Hepatocyte (in vitro differentiated cells): ENCODE results near the gene ROR2. TPM values are rescaled to one million over a fixed set of nuclear protein-coding genes. Genes with fewer than 3 reads are reported as not detected.

Source experiments
- DNase-seq: peaks from one replicate; pipeline ENCODE4 v3.0.0-alpha.2; 2016; ENCODE audit warnings: low spot score
- H2AFZ ChIP-seq: fragments of 200-600 bp; sonication (generic); 2 replicates; pipeline ENCODE4 v1.6.0; 2016; ENCODE audit warnings: antibody characterized with exemption, mild to moderate bottlenecking
- H3K27ac ChIP-seq: fragments of 200-600 bp; sonication (generic); 2 replicates; pipeline ENCODE4 v1.5.1; 2016; ENCODE audit warnings: mild to moderate bottlenecking
- H3K27me3 ChIP-seq: fragments of 200-600 bp; sonication (generic); 2 replicates; pipeline ENCODE4 v1.6.1; 2016
- H3K36me3 ChIP-seq: fragments of 200-600 bp; sonication (generic); replicated peaks from 2 replicates; pipeline ENCODE4 v1.5.1; 2016; ENCODE audit warnings: low read depth; ENCODE audit not compliant: insufficient read depth
- H3K4me1 ChIP-seq: fragments of 200-600 bp; sonication (generic); 2 replicates; pipeline ENCODE4 v1.5.1; 2016; ENCODE audit warnings: mild to moderate bottlenecking, moderate library complexity; ENCODE audit not compliant: insufficient read depth
- H3K4me2 ChIP-seq: fragments of 200-600 bp; sonication (generic); 2 replicates; pipeline ENCODE4 v1.6.0; 2016
- H3K4me3 ChIP-seq: fragments of 200-600 bp; sonication (generic); 2 replicates; pipeline ENCODE4 v1.5.1; 2016; ENCODE audit warnings: mild to moderate bottlenecking
- H3K79me2 ChIP-seq: fragments of 200-600 bp; sonication (generic); 2 replicates; pipeline ENCODE4 v1.6.0; 2017; ENCODE audit warnings: mild to moderate bottlenecking
- H3K9me2 ChIP-seq: fragments of 200-600 bp; sonication (generic); replicated peaks from 2 replicates; pipeline ENCODE4 v1.6.0; 2017; ENCODE audit warnings: mild to moderate bottlenecking; ENCODE audit not compliant: insufficient read depth
- H3K9me3 ChIP-seq: fragments of 200-600 bp; sonication (generic); 2 replicates; pipeline ENCODE4 v1.5.1; 2016; ENCODE audit warnings: low read depth, mild to moderate bottlenecking
- H4K20me1 ChIP-seq: fragments of 200-600 bp; sonication (generic); 2 replicates; pipeline ENCODE4 v1.6.0; 2016; ENCODE audit warnings: mild to moderate bottlenecking; ENCODE audit not compliant: insufficient read depth, poor library complexity, severe bottlenecking
- CTCF ChIP-seq: fragments of 200-600 bp; sonication (generic); IDR thresholded peaks from 2 replicates; pipeline ENCODE4 v1.5.1; 2016; ENCODE audit warnings: antibody characterized with exemption, mild to moderate bottlenecking; ENCODE audit not compliant: poor library complexity
- EZH2 ChIP-seq: fragments of 200-600 bp; sonication (generic); IDR thresholded peaks from 2 replicates; pipeline ENCODE4 v1.6.1; 2016; ENCODE audit warnings: antibody characterized with exemption, mild to moderate bottlenecking, borderline replicate concordance
- EZH2phosphoT487 ChIP-seq: fragments of 200-600 bp; sonication (generic); IDR thresholded peaks from one replicate; pipeline ENCODE4 v1.6.1; 2018; ENCODE audit warnings: antibody characterized with exemption, mild to moderate bottlenecking, low read depth, moderate library complexity; ENCODE audit not compliant: unreplicated experiment, severe bottlenecking
- WGBS: methylation state at CpG from one replicate; pipeline ENCODE4 v1.1.6; 2016; ENCODE audit warnings: low lambda C conversion rate; ENCODE audit errors: missing lambda C conversion rate; 5-methylcytosine and 5-hydroxymethylcytosine counted together
- polyA plus RNA-seq: library from polyadenylated mRNA; unstranded; fragments of >200 nt; fragmentation: Nextera tagmentation; extraction: Ambion mirVana; gene quantifications from 2 replicates; pipeline ENCODE4 v1.2.1, GENCODE V29; 2016
- total RNA-seq: library from RNA; depleted of rRNA; stranded (reverse); fragments of >200 nt; gene quantifications from 2 replicates; pipeline ENCODE4 v1.2.3, GENCODE V29; 2014

ROR2 gene
- total and polyA plus RNA-seq, 2 experiments from 2014 or later, result 25.6 to 29.5 TPM

- H3K79me2 ChIP-seq, result peaks cover 97% of the 10 kb centered on the region
- no peak overlapping the region for H3K4me3 ChIP-seq
- H3K36me3 ChIP-seq, result no peaks in the 10 kb centered on the region
- H3K27me3 ChIP-seq, result no peaks in the 10 kb centered on the region
- peak overlapping the region; percentile 66 for H3K4me2 ChIP-seq
- no peak overlapping the region for H2AFZ ChIP-seq
- no peaks in the 10 kb centered on the region for H3K9me2 ChIP-seq
- 76% methylated on average over 17 of the region's 17 CpGs for WGBS
- peaks cover 25% of the 10 kb centered on the region for H3K4me1 ChIP-seq
- peak overlapping the region; percentile 89 for H3K27ac ChIP-seq
- TF ChIP-seq CTCF, result no peak
- no peak for TF ChIP-seq EZH2phosphoT487
- TF ChIP-seq EZH2, result no peak
- no peaks in the 10 kb centered on the region for H4K20me1 ChIP-seq
- H3K9me3 ChIP-seq, result no peaks in the 10 kb centered on the region
- DNase-seq, result no peak
Measured at GRCh38 chr9:91858213-91859030, 91.6 kb downstream of the ROR2 start.

GRCh38 chr9:91857291-91858212, 92.5 kb downstream of the ROR2 start:
- H3K4me1 ChIP-seq, result peaks cover 25% of the 10 kb centered on the region
- no peaks in the 10 kb centered on the region for H3K9me2 ChIP-seq
- H3K4me2 ChIP-seq, result peak overlapping the region; percentile 66
- H3K9me3 ChIP-seq, result no peaks in the 10 kb centered on the region
- TF ChIP-seq EZH2 (no peak), EZH2phosphoT487 (no peak), CTCF (no peak)
- DNase-seq, result peak; percentile 60
- H3K27me3 ChIP-seq, result no peaks in the 10 kb centered on the region
- 34% methylated on average over 24 of the region's 27 CpGs for WGBS
- peak overlapping the region; percentile 89 for H3K27ac ChIP-seq
- no peaks in the 10 kb centered on the region for H4K20me1 ChIP-seq
- H3K4me3 ChIP-seq, result no peak overlapping the region
- peaks cover 95% of the 10 kb centered on the region for H3K79me2 ChIP-seq
- no peaks in the 10 kb centered on the region for H3K36me3 ChIP-seq
- peak overlapping the region; percentile 52 for H2AFZ ChIP-seq

- no peak for DNase-seq
- peaks cover 87% of the 10 kb centered on the region for H3K79me2 ChIP-seq
- no peak overlapping the region for H3K4me3 ChIP-seq
- H3K9me3 ChIP-seq, result no peaks in the 10 kb centered on the region
- H3K27ac ChIP-seq, result peak overlapping the region; percentile 89
- H3K9me2 ChIP-seq, result no peaks in the 10 kb centered on the region
- H4K20me1 ChIP-seq, result no peaks in the 10 kb centered on the region
- no peaks in the 10 kb centered on the region for H3K36me3 ChIP-seq
- 77% methylated on average over 5 of the region's 5 CpGs for WGBS
- peaks cover 25% of the 10 kb centered on the region for H3K4me1 ChIP-seq
- no peak overlapping the region for H2AFZ ChIP-seq
- no peak overlapping the region for H3K4me2 ChIP-seq
- no peaks in the 10 kb centered on the region for H3K27me3 ChIP-seq
- TF ChIP-seq CTCF (no peak), EZH2 (no peak), EZH2phosphoT487 (no peak)
Measured at GRCh38 chr9:91856419-91856818, 93.6 kb downstream of the ROR2 start.
